GM12891 (cell line): Measurements from ENCODE around the gene C4orf51.
"Not testable (repeated sequence)": the region's sequence is repeated elsewhere in the genome, so short reads cannot be mapped to it uniquely, and the experiment has no call there.

Source experiments
- DNase-seq: peaks from one replicate; pipeline ENCODE4 v3.0.0; 2011; ENCODE audit warnings: low spot score; ENCODE audit not compliant: insufficient read length
- FAIRE-seq: peaks from 2 replicates; lab custom pipeline; 2011; peaks lifted over from hg19 to GRCh38; lab: Jason Lieb, UNC
- PAX5 ChIP-seq: IDR thresholded peaks from 2 replicates; pipeline ENCODE4 v1.6.1; 2011; ENCODE audit warnings: low read length, moderate library complexity, mild to moderate bottlenecking; ENCODE audit not compliant: insufficient read depth, severe bottlenecking
- POLR2A ChIP-seq: IDR thresholded peaks from 2 replicates; pipeline ENCODE4 v1.6.1; 2011; ENCODE audit warnings: low read depth, low read length, control low read depth
- POLR2AphosphoS5 ChIP-seq: IDR thresholded peaks from 2 replicates; pipeline ENCODE4 v1.6.1; 2011; ENCODE audit warnings: low read depth, low read length, control low read depth
- POU2F2 ChIP-seq: IDR thresholded peaks from 2 replicates; pipeline ENCODE4 v1.6.1; 2011; ENCODE audit warnings: low read depth, mild to moderate bottlenecking, control low read depth, low read length, moderate library complexity
- SPI1 ChIP-seq: IDR thresholded peaks from 2 replicates; pipeline ENCODE4 v1.6.1; 2011; ENCODE audit warnings: low read depth, low read length, control low read depth
- TAF1 ChIP-seq: IDR thresholded peaks from 2 replicates; pipeline ENCODE4 v1.6.1; 2011; ENCODE audit warnings: low read depth, low read length, control low read depth

Gene C4orf51

DNA sequence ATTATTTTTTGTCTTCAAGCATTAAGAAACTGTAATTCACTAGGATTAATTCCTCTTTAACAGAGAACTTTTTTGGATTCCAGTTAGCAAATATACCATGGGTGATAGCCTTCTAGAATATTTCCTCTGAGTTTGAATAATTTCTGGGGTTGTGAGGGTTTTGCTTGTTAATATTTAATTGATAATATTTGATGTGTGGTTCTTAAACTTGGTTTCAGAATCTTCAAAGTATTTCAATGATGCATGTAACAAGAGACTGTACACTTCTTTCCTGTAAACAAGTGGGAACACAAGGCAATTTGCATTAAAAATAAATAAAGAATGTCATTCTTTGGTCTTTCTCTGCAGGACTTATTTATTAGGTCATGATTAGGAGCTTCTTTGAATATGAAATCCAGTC, 9.5 kb upstream of the C4orf51 start:
- DNase-seq, result no peak
- no peak for FAIRE-seq
- TF ChIP-seq TAF1 (no peak), PAX5 (no peak), POU2F2 (no peak), SPI1 (no peak), POLR2AphosphoS5 (no peak)

DNA sequence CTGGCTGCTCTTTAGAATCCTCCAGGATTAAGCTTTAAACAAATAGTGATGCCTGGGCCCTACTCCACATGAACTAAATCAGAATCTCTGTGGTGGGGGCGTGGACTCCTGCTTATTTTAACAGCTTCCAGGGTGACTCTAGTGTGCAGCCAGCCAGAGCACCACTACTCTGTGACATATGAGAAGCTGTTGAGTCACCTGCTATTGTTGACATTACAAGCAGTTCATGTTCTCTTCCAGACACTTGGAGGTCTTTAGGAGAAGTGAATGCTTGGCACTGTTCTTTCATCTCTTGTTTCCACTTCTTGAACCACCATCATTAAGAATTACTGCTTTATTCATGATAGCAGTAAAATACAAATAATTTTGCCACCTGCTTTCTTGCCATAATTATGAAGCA, 426 bp upstream of the C4orf51 start:
- no peak for DNase-seq
- no peak for FAIRE-seq
- TF ChIP-seq POLR2A, result no peak
- no peak for TF ChIP-seq POU2F2
- no peak for TF ChIP-seq POLR2AphosphoS5
- TF ChIP-seq PAX5, result no peak
- TF ChIP-seq TAF1, result no peak
- no peak for TF ChIP-seq SPI1

DNA sequence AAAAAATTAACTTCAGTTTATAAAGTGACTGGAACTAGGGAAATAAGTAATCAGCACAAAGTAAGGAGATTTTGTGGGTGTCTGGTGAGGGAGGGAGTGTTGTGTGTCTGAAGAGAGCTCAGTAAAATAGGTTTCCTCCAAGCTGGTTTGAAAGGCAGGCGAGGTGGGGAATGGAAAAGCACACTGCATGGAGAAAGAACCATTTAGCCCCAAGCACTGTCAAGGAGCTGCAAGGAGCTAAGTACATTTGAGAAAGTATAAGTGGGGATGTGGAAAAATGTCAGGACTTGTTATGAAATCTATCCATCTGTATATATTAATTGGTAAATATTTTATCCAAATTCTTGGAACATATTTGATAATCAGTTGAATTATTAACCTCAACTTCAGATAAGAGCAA, 956 bp downstream of the C4orf51 start:
- DNase-seq (no peak), FAIRE-seq (no peak)
- TF ChIP-seq POU2F2 (no peak), SPI1 (no peak), TAF1 (no peak), POLR2A (no peak), POLR2AphosphoS5 (no peak), PAX5 (no peak)

DNA sequence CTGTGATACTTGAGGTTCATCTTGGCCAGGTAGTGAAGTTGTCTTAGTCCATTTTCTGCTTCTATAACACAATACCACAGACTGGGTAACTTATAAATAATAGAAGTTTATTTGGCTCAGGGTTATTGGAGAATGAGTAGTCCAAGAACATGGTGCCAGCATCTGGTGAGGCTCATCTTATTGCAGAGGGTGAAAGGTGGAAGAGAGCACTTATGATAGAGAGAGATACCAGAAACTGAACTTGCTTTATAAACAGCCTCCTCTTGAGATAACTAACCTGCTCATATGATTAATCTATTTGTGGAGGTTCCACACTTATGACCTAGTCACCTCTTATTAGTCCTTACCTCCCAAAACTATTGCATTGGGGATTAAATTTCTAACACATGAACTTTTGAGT, 1.6 kb downstream of the C4orf51 start:
- TF ChIP-seq TAF1, result no peak
- TF ChIP-seq POU2F2, result no peak
- no peak for TF ChIP-seq PAX5
- no peak for TF ChIP-seq POLR2A
- no peak for TF ChIP-seq POLR2AphosphoS5
- no peak for TF ChIP-seq SPI1
- FAIRE-seq, result no peak
- DNase-seq, result no peak

DNA sequence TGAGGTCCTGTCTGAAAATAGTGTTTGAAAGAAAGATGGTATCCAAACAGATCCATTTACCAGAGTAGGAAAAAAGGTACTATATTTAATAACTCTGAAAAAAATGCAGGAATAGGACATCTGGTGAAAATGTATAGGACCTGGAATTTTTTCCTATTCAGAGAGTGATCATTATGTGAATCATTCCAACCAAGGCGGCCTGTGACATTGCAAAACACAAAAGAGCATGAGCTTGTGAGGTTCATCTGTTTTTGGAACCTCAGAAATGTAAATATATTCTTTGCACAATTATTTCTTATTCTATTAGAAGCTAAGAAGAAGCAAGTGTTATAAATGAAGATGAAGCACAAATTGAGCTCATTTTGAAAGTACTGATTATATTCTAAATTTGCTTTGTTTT, 2.0 kb downstream of the C4orf51 start:
- TF ChIP-seq POLR2A, result no peak
- no peak for TF ChIP-seq PAX5
- no peak for TF ChIP-seq SPI1
- no peak for TF ChIP-seq POLR2AphosphoS5
- TF ChIP-seq TAF1, result no peak
- TF ChIP-seq POU2F2, result no peak
- FAIRE-seq (no peak), DNase-seq (no peak)

DNA sequence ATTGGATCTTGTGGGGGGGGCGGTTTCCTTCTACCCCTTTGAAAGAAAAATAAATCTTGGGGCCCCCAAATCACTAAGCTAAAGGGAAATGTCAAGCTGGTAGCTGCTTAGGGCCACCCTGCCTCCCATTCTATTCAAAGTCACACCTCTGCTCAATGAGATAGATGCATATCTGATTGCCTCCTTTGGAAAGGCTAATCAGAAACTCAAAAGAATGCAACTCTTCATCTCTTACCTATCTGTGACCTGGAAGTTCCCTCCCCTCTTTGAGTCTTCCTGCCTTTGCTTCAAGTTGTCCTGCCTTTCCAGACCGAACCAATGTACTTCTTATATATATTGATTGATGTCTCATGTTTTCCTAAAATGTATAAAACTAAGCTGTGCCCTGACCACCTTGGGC, 7.0 kb downstream of the C4orf51 start:
- DNase-seq, result no peak
- TF ChIP-seq SPI1 (no peak), PAX5 (no peak), TAF1 (no peak), POU2F2 (no peak), POLR2AphosphoS5 (no peak), POLR2A (no peak)
- no peak for FAIRE-seq

DNA sequence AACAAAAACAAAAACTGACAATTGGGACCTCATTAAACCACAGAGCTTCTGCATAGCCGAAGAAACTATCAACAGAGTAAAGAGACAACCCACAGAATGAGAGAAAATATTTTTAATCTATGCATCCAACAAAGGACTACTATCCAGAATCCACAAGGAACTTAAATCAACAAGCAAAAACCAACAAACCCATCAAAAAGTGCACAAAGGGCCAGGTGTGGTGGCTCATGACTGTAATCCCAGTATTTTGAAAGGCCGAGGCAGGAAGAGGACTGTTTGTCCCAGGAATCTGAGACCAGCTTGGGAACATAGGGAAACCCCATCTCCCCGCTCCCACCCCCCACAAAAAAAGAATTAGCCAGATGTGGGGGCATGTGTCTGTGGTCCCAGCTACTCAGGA, 10.7 kb downstream of the C4orf51 start:
- DNase-seq, result no peak
- FAIRE-seq, result no peak
- no peak for TF ChIP-seq POLR2AphosphoS5
- TF ChIP-seq POLR2A, result no peak
- no peak for TF ChIP-seq TAF1
- no peak for TF ChIP-seq POU2F2
- no peak for TF ChIP-seq SPI1
- no peak for TF ChIP-seq PAX5

DNA sequence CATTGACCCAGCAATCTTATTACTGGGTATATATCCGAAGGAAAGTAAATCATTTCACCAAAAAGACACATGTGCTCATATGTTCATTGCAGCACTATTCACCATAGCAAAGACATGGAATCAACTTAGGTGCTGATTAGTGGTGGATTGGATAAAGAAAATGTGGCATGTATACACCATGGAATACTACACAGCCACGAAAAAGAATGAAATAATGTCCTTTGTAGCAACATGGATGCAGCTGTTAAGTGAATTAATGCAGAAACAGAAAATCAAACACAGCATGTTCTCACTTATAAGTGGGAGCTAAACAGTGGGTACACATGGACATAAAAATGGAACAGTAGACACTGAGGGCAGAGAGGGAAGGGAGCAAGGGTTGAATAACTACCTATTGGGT, 11.5 kb downstream of the C4orf51 start:
- DNase-seq, FAIRE-seq: not testable (repeated sequence)

DNA sequence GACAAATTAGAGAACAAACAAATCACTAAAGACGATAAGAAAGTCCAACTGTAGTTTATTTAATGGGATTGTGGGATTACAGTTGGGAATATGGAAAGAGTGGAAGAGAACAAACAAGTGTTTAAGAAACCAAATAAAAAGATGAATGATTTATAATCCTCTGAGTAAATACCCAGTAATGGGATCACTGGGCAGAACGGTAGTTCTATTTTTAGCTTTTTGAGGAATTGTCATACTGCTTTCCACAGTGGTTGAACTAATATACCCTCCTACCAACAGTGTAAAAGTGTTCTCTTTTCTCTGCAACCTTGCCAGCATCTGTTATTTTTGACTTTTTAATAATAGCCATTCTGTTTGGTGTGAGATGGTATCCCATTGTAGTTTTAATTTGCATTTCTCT, 15.0 kb downstream of the C4orf51 start:
- no peak for FAIRE-seq

DNA sequence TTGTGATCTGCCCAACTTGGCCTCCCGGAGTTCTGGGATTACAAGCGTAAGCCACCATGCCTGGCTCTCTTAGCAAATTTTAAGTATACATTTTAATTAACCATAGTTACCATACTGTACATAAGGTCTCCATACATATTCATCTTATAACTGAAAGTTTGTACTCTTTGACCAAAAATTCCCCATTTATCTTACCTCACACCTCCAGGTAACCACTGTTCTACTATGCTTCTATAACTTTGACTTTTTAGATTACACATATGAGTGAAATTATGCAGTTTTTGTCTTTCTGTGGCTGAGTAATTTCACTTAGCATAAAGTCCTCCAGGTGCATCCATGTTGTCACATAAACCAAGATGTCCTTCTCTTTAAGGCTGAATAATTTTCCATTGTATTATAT, 17.4 kb downstream of the C4orf51 start:
- DNase-seq (no peak), FAIRE-seq (no peak)

More for the DNA sequence above, 15.0 kb downstream of the C4orf51 start:
- TF ChIP-seq POLR2A, result no peak
- no peak for TF ChIP-seq PAX5
- TF ChIP-seq SPI1, result no peak
- no peak for DNase-seq

DNA sequence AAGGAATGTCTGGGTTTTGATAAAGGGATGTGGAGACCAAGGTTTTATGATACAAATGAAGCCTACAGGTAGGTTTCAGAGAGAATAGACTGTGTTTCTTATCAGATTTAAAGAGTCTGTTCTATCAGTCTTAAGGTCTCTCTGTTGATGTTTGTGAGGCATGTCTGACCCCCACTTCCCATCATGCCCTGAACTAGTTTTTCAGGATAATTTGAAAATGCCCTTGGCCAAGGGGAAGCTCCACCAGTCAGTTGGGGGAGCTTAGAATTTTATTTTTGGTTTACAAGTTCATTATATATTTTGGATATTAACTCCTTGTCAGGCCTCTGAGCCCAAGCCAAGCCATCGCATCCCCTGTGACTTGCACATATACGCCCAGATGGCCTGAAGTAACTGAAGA, 18.6 kb downstream of the C4orf51 start:
- no peak for FAIRE-seq
- no peak for DNase-seq
- no peak for TF ChIP-seq POLR2A
- TF ChIP-seq SPI1, result no peak
- no peak for TF ChIP-seq POLR2AphosphoS5
- TF ChIP-seq TAF1, result no peak
- no peak for TF ChIP-seq PAX5
- TF ChIP-seq POU2F2, result no peak

More for the DNA sequence above, 17.4 kb downstream of the C4orf51 start:
- no peak for TF ChIP-seq PAX5
